CD4-positive, CD25-positive, alpha-beta regulatory T cell (primary cell): ENCODE measurements around the gene AQP12B. TPM values are rescaled to one million over a fixed set of nuclear protein-coding genes. Genes with fewer than 3 reads are reported as not detected.

Experiments
- ATAC-seq, 2 donors: fragments of 150-1000 bp; cut with Tn5 transposase; one replicate each; pipeline ENCODE4 v1.10.0; 2021; ENCODE audit warnings: low read depth in 2 of 2, moderate number of reproducible peaks in 2 of 2, moderate library complexity in 1 of 2
- DNase-seq, 3 donors: peaks; one replicate each; pipeline versions ENCODE4 v3.0.0 to v3.0.0-alpha.2; 2012 to 2022; ENCODE audit warnings: mixed read lengths in 1 of 3
- H3K27ac ChIP-seq: one replicate; pipeline ENCODE4 v1.7.0; 2013; ENCODE audit warnings: mild to moderate bottlenecking, low read length; ENCODE audit not compliant: insufficient read depth, poor library complexity, severe bottlenecking
- H3K27me3 ChIP-seq: one replicate; pipeline ENCODE4 v1.7.0; 2013; ENCODE audit warnings: low read length; ENCODE audit not compliant: control insufficient read depth, insufficient read depth
- H3K36me3 ChIP-seq: one replicate; pipeline ENCODE4 v1.7.0; 2013; ENCODE audit warnings: mild to moderate bottlenecking, low read length, moderate library complexity; ENCODE audit not compliant: control insufficient read depth, insufficient read depth
- H3K4me1 ChIP-seq: 2 replicates; pipeline ENCODE4 v1.7.0; 2013; ENCODE audit warnings: mild to moderate bottlenecking, low read length; ENCODE audit not compliant: insufficient read depth, control insufficient read depth, poor library complexity, severe bottlenecking
- H3K4me3 ChIP-seq: one replicate; pipeline ENCODE4 v1.7.0; 2013; ENCODE audit warnings: low read depth, mild to moderate bottlenecking, low read length, moderate library complexity
- H3K9me3 ChIP-seq, 2 experiments: 1 replicate in 1 of 2; 2 replicates in 1 of 2; pipeline ENCODE4 v1.7.0; 2013; ENCODE audit warnings: low read length in 2 of 2, mild to moderate bottlenecking in 1 of 2, moderate library complexity in 1 of 2; ENCODE audit not compliant: control insufficient read depth in 2 of 2
- H3K27ac Mint-ChIP-seq, 3 donors: one replicate each; pipeline ENCODE4 v1.8.0; 2020 to 2022; ENCODE audit warnings: mild to moderate bottlenecking in 3 of 3, mixed read lengths in 3 of 3, moderate library complexity in 2 of 3
- H3K27me3 Mint-ChIP-seq: one replicate; pipeline ENCODE4 v1.8.0; 2022; ENCODE audit warnings: mild to moderate bottlenecking, mixed read lengths
- H3K36me3 Mint-ChIP-seq: one replicate; pipeline ENCODE4 v1.8.0; 2020; ENCODE audit warnings: mixed read lengths
- H3K4me1 Mint-ChIP-seq, 4 donors: one replicate each; pipeline ENCODE4 v1.8.0; 2020 to 2022; ENCODE audit warnings: mixed read lengths in 4 of 4, mild to moderate bottlenecking in 1 of 4
- H3K4me3 Mint-ChIP-seq, 4 donors: one replicate each; pipeline ENCODE4 v1.8.0; 2020 to 2022; ENCODE audit warnings: mild to moderate bottlenecking in 4 of 4, mixed read lengths in 4 of 4, moderate library complexity in 3 of 4
- H3K9me3 Mint-ChIP-seq, 7 donors: one replicate each; pipeline ENCODE4 v1.8.0; 2020 to 2022; ENCODE audit warnings: mixed read lengths in 7 of 7, mild to moderate bottlenecking in 3 of 7, moderate library complexity in 2 of 7
- polyA plus RNA-seq, 4 donors: library from polyadenylated mRNA; unstranded; fragments of 300-500 nt; fragmentation: Illumina TruSeq; gene quantifications; one replicate each; pipeline ENCODE4 v1.2.3, GENCODE V29; 2021
- total RNA-seq: library from RNA; stranded (reverse); gene quantifications from one replicate; pipeline ENCODE4 v1.2.3, GENCODE V29; 2022

The AQP12B gene
- total and polyA plus RNA-seq, 5 donors from 2014 or later = not detected

DNA sequence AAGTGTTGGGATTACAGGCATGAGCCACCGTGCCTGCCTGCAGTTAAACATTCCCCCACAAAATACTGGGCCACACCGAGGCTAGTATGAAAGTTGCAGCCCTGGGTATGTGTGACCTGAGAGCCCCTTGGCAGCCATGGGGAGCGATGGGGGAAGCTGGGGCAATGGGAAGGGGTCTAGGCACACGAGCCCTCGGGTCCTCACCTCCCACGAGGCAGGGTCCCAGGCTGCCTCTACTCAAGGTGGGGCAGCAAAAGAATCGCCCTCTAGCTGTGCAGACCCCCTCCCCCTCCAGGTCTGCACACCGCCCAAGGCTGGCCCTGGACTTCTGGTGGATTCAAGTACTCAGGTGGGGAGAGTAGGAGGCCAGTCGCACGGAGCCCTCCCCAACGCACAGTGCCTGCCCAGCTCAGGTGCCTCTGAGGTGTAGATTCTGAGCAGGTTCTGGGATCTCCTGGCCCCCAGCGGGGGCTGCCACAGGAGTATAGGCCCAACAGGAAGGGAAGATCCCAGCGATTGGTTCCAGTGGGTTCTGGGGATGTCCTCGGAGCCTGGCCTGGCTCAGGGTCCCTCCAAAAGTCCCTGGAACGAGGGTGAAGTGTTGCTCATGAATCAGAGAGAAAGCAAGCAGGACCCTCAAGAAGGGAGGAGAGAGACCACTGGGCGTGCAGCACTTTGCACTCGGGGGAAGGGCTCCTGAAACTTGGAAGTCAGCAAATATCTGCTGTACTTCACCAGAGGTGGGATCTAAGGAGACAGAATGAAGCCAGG is 54.8 kb downstream of the AQP12B start:
- H3K9me3 ChIP-seq = no peaks in the 10 kb centered on the region
- no peak overlapping the region for H3K27ac Mint-ChIP-seq
- H3K27me3 ChIP-seq = no peaks in the 10 kb centered on the region
- peaks cover 0 to 5% (median 0%) of the 10 kb centered on the region in 7 donors for H3K9me3 Mint-ChIP-seq
- peaks cover 32% of the 10 kb centered on the region for H3K4me1 ChIP-seq
- no peaks in the 10 kb centered on the region for H3K36me3 Mint-ChIP-seq
- H3K4me3 ChIP-seq = no peak overlapping the region
- ATAC-seq (no peak), DNase-seq (no peak)
- H3K36me3 ChIP-seq = no peaks in the 10 kb centered on the region
- H3K4me3 Mint-ChIP-seq = no peak overlapping the region
- no peak overlapping the region for H3K27ac ChIP-seq
- peaks cover 0 to 26% (median 7%) of the 10 kb centered on the region in 4 donors for H3K4me1 Mint-ChIP-seq
- H3K27me3 Mint-ChIP-seq = no peaks in the 10 kb centered on the region

DNA sequence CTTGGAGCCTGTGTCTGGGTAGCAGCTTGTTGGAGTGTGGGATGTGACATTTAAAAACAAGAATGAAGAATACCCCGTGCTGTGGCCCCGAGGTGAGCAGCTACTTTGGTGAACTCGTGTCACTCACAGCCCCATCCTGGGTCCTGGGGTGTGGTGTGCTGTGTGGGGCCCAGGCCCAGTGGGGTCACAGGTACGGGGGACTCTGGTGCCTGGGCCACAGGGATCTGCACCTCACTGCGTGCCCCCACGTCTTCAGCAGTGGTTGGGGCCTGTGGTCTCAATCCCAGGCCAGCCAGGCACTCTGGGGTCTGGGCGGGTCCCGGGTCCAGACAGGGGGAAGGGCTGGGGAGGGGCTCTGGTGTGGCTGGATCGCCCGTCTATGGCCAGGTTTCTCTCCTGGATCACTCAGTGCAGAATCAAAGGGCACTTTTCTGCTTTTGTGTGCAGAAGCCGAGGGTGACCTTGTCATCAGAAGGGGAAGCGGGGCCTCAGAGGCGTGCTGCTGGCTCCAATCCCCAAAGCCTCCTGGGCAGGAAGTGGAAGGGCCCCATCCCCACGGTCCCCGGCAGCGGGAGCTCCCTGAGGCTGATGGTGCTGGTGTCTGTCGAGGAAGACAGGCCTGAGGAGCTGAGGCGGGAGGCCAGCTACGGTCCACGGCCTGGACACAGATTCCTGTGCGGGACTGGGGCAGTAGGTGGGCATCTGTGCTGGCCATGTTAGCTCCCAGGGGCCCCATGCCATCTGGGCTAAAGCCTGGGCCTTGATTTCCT is 56.0 kb downstream of the AQP12B start:
- Mint-ChIP-seq H3K4me3 (no peak overlapping the region), H3K4me1 (peaks cover 0 to 35% (median 15%) of the 10 kb centered on the region in 4 donors), H3K9me3 (peaks cover 0 to 3% (median 0%) of the 10 kb centered on the region in 7 donors), H3K36me3 (no peaks in the 10 kb centered on the region), H3K27me3 (no peaks in the 10 kb centered on the region), H3K27ac (peak overlapping the region in 2 of 3 donors; percentile 9 to 59)
- no peak overlapping the region for H3K27ac ChIP-seq
- no peaks in the 10 kb centered on the region for H3K36me3 ChIP-seq
- no peaks in the 10 kb centered on the region for H3K27me3 ChIP-seq
- H3K4me3 ChIP-seq = no peak overlapping the region
- no peak for ATAC-seq
- H3K4me1 ChIP-seq = peaks cover 44% of the 10 kb centered on the region
- no peaks in the 10 kb centered on the region for H3K9me3 ChIP-seq
- DNase-seq = no peak

Other genes with a start within 250 kb of the AQP12B start
- gene GPC1, start 247.2 kb downstream of the AQP12B start, total RNA-seq = 0.91 TPM
- under 1 TPM; 0.06 to 0.48 (median 0.26) TPM for gene GPC1, start 247.2 kb downstream of the AQP12B start, polyA plus RNA-seq
- 37.2 TPM for gene ANKMY1, start 124.9 kb downstream of the AQP12B start, total RNA-seq
- 10 to 100 TPM in 1 of 4 donors, 1 to 10 TPM in 3; 3.8 to 11.8 (median 7.6) TPM for gene ANKMY1, start 124.9 kb downstream of the AQP12B start, polyA plus RNA-seq
- 8.3 TPM for gene DUSP28, start 122.5 kb downstream of the AQP12B start, total RNA-seq
- gene DUSP28, start 122.5 kb downstream of the AQP12B start, polyA plus RNA-seq = 10 to 100 TPM; 14.9 to 27.2 (median 18.1) TPM
- gene RNPEPL1, start 114.4 kb downstream of the AQP12B start, total RNA-seq = 167 TPM
- 10 to 100 TPM; 28.5 to 83.7 (median 52.5) TPM for gene RNPEPL1, start 114.4 kb downstream of the AQP12B start, polyA plus RNA-seq
- gene CAPN10, start 96.2 kb downstream of the AQP12B start, total RNA-seq = 64.6 TPM
- 10 to 100 TPM in 1 of 4 donors, 1 to 10 TPM in 3; 6.8 to 12.2 (median 7.8) TPM for gene CAPN10, start 96.2 kb downstream of the AQP12B start, polyA plus RNA-seq
- 11.0 TPM for gene GPR35, start 57.4 kb downstream of the AQP12B start, total RNA-seq
- gene GPR35, start 57.4 kb downstream of the AQP12B start, polyA plus RNA-seq = under 1 TPM; 0.24 to 0.60 (median 0.40) TPM
- gene AQP12A, start 9.0 kb upstream of the AQP12B start, total RNA-seq = not detected
- not detected for gene AQP12A, start 9.0 kb upstream of the AQP12B start, polyA plus RNA-seq
- gene KIF1A, start 137.3 kb upstream of the AQP12B start, total RNA-seq = not detected
- gene KIF1A, start 137.3 kb upstream of the AQP12B start, polyA plus RNA-seq = not detected
- not detected for gene AGXT, start 185.9 kb upstream of the AQP12B start, total RNA-seq
- gene AGXT, start 185.9 kb upstream of the AQP12B start, polyA plus RNA-seq = not detected
- gene MAB21L4, start 213.3 kb upstream of the AQP12B start, total RNA-seq = not detected
- not detected for gene MAB21L4, start 213.3 kb upstream of the AQP12B start, polyA plus RNA-seq
- gene CROCC2, start 223.5 kb upstream of the AQP12B start, total RNA-seq = not detected
- gene CROCC2, start 223.5 kb upstream of the AQP12B start, polyA plus RNA-seq = not detected